A204.1 (cell line): ENCODE results near the gene LHX3.

Source experiments
- FAIRE-seq: peaks from 2 replicates; lab custom pipeline; 2012; peaks lifted over from hg19 to GRCh38; lab: Jason Lieb, UNC

The LHX3 gene

GRCh38 chr9:136204838-136205706 is at the start of gene LHX3:
Gene LHX3, minus strand, starts transcription at chr9:136205128. Its CDS starts 116 bp downstream, at chr9:136205012.
- FAIRE-seq = no peak

- no peak for FAIRE-seq
These were observed 48.6 kb upstream of the LHX3 start for GRCh38 chr9:136253246-136254130.

GRCh38 chr9:136252846-136253245 is 47.9 kb upstream of the LHX3 start:
- FAIRE-seq = no peak

GRCh38 chr9:136252281-136252680 is 47.4 kb upstream of the LHX3 start:
- no peak for FAIRE-seq

GRCh38 chr9:136251264-136252115 is 46.6 kb upstream of the LHX3 start:
- FAIRE-seq = no peak

GRCh38 chr9:136250676-136251075 is 45.7 kb upstream of the LHX3 start:
- no peak for FAIRE-seq

GRCh38 chr9:136249877-136250559 is 45.1 kb upstream of the LHX3 start:
- FAIRE-seq = no peak

- FAIRE-seq = no peak
These were observed 44.3 kb upstream of the LHX3 start for GRCh38 chr9:136248951-136249876.

GRCh38 chr9:136247947-136248637 is 43.2 kb upstream of the LHX3 start:
- no peak for FAIRE-seq

GRCh38 chr9:136247551-136247916 is 42.6 kb upstream of the LHX3 start:
- FAIRE-seq = no peak

- FAIRE-seq = no peak
These were observed 42.1 kb upstream of the LHX3 start for GRCh38 chr9:136246849-136247550.

- FAIRE-seq = no peak
These were observed 40.6 kb upstream of the LHX3 start, which contains the start of gene QSOX2 for GRCh38 chr9:136245219-136246150. Gene QSOX2, minus strand, starts transcription at chr9:136245812. Its CDS starts 9 bp downstream, at chr9:136245803.

GRCh38 chr9:136244969-136245218 is 40.0 kb upstream of the LHX3 start:
- no peak for FAIRE-seq

GRCh38 chr9:136244122-136244968 is 39.4 kb upstream of the LHX3 start:
- FAIRE-seq = no peak

GRCh38 chr9:136243631-136244030 is 38.7 kb upstream of the LHX3 start:
- FAIRE-seq = no peak

- no peak for FAIRE-seq
These were observed 38.1 kb upstream of the LHX3 start for GRCh38 chr9:136242918-136243525.

GRCh38 chr9:136242248-136242647 is 37.3 kb upstream of the LHX3 start:
- FAIRE-seq = no peak
